Fibroblast of upper back skin (primary cell): ENCODE results near the gene SPIRE1.

ENCODE experiments used
- DNase-seq: peaks from one replicate; pipeline ENCODE4 v3.0.0-alpha.2; 2013

The SPIRE1 gene

GRCh38 chr18:12657684-12658425, at the start of gene SPIRE1:
TSS of gene SPIRE1 (minus strand) at chr18:12658107. CDS start at chr18:12657866, 241 bp downstream.
- peak; percentile 61 for DNase-seq

GRCh38 chr18:12703664-12704063, 45.8 kb upstream of the SPIRE1 start:
- peak; percentile 23 for DNase-seq

GRCh38 chr18:12703096-12703567, 45.2 kb upstream of the SPIRE1 start:
- DNase-seq: no peak

- DNase-seq: peak; percentile 85
Measured at GRCh38 chr18:12702221-12703095, 44.6 kb upstream of the SPIRE1 start, which contains the start of the genes CEP76 and PSMG2. TSS of gene CEP76 (minus strand) at chr18:12702723. CDS start at chr18:12702548, 175 bp downstream. TSS of gene PSMG2 (plus strand) at chr18:12703042. CDS start at chr18:12703108, 66 bp downstream.

- no peak for DNase-seq
Measured at GRCh38 chr18:12701161-12701560, 43.3 kb upstream of the SPIRE1 start.

GRCh38 chr18:12699747-12700146, 41.8 kb upstream of the SPIRE1 start:
- DNase-seq: no peak

- no peak for DNase-seq
Measured at GRCh38 chr18:12694032-12694431, 36.1 kb upstream of the SPIRE1 start.

- DNase-seq: no peak
Measured at GRCh38 chr18:12692206-12692605, 34.3 kb upstream of the SPIRE1 start.

- DNase-seq: no peak
Measured at GRCh38 chr18:12689256-12689850, 31.4 kb upstream of the SPIRE1 start.

GRCh38 chr18:12686100-12686499, 28.2 kb upstream of the SPIRE1 start:
- peak; percentile 26 for DNase-seq

GRCh38 chr18:12679183-12679786, 21.4 kb upstream of the SPIRE1 start:
- peak; percentile 71 for DNase-seq

GRCh38 chr18:12668041-12668440, 10.1 kb upstream of the SPIRE1 start:
- DNase-seq: no peak

- peak; percentile 57 for DNase-seq
Measured at GRCh38 chr18:12659904-12660605, 2.1 kb upstream of the SPIRE1 start.

- no peak for DNase-seq
Measured at GRCh38 chr18:12658426-12659138, 675 bp upstream of the SPIRE1 start.

GRCh38 chr18:12656938-12657683, 796 bp downstream of the SPIRE1 start:
- no peak for DNase-seq

GRCh38 chr18:12656605-12656937, 1.3 kb downstream of the SPIRE1 start:
- no peak for DNase-seq

GRCh38 chr18:12654971-12655370, 2.9 kb downstream of the SPIRE1 start:
- DNase-seq: no peak

GRCh38 chr18:12652861-12653401, 5.0 kb downstream of the SPIRE1 start:
- DNase-seq: peak; percentile 39

- no peak for DNase-seq
Measured at GRCh38 chr18:12651651-12652050, 6.3 kb downstream of the SPIRE1 start.

GRCh38 chr18:12647773-12648172, 10.1 kb downstream of the SPIRE1 start:
- no peak for DNase-seq
